ENCODE measurements around the gene FGGY.

The FGGY gene

GRCh38 chr1:59316497-59317128 lies 19.7 kb downstream of the FGGY start:
- DNase-seq = no peak

GRCh38 chr1:59317343-59317742 lies 20.4 kb downstream of the FGGY start:
- no peak for DNase-seq

- DNase-seq = no peak
Observed at GRCh38 chr1:59317780-59318179, 20.9 kb downstream of the FGGY start.

- DNase-seq = no peak
Observed at GRCh38 chr1:59318271-59318860, 21.5 kb downstream of the FGGY start.

GRCh38 chr1:59322394-59322793 lies 25.5 kb downstream of the FGGY start:
- no peak for DNase-seq

GRCh38 chr1:59322814-59323213 lies 25.9 kb downstream of the FGGY start:
- no peak for DNase-seq

GRCh38 chr1:59323879-59324278 lies 27.0 kb downstream of the FGGY start:
- no peak for DNase-seq

GRCh38 chr1:59328353-59328752 lies 31.5 kb downstream of the FGGY start:
- no peak for DNase-seq

GRCh38 chr1:59329412-59330053 lies 32.6 kb downstream of the FGGY start:
- DNase-seq = no peak

GRCh38 chr1:59331686-59332620 lies 35.1 kb downstream of the FGGY start:
- DNase-seq = no peak

GRCh38 chr1:59332983-59333382 lies 36.1 kb downstream of the FGGY start:
- DNase-seq = no peak

GRCh38 chr1:59333626-59334277 lies 36.9 kb downstream of the FGGY start:
- no peak for DNase-seq

- no peak for DNase-seq
Observed at GRCh38 chr1:59340411-59341307, 43.8 kb downstream of the FGGY start.

GRCh38 chr1:59342801-59343575 lies 46.1 kb downstream of the FGGY start:
- DNase-seq = no peak

GRCh38 chr1:59343576-59343840 lies 46.6 kb downstream of the FGGY start:
- no peak for DNase-seq

- no peak for DNase-seq
Observed at GRCh38 chr1:59345221-59345620, 48.3 kb downstream of the FGGY start.

GRCh38 chr1:59346429-59346828 lies 49.5 kb downstream of the FGGY start:
- no peak for DNase-seq

- DNase-seq = no peak
Observed at GRCh38 chr1:59349101-59349500, 52.2 kb downstream of the FGGY start.

GRCh38 chr1:59350521-59350920 lies 53.6 kb downstream of the FGGY start:
- DNase-seq = no peak

GRCh38 chr1:59352065-59352464 lies 55.2 kb downstream of the FGGY start:
- DNase-seq = no peak

- no peak for DNase-seq
Observed at GRCh38 chr1:59353453-59353852, 56.6 kb downstream of the FGGY start.

Data from NCI-H2081 treated with DMSO at 0.1 percent for 48 hours (cell line).